Left ventricle myocardium inferior (tissue), 1 donor: ENCODE measurements around the gene HJV. TPM values are rescaled to one million over a fixed set of nuclear protein-coding genes. Genes with fewer than 3 reads are reported as not detected.

ENCODE experiments used
- DNase-seq: peaks from one replicate; pipeline ENCODE4 v3.0.0-alpha.2; 2020
- H3K27ac ChIP-seq: fragments of 200-600 bp; replicated peaks from 2 replicates; pipeline ENCODE4 v1.8.0; 2021
- H3K27me3 ChIP-seq: fragments of 200-600 bp; 2 replicates; pipeline ENCODE4 v1.8.0; 2021; ENCODE audit warnings: low read depth
- H3K36me3 ChIP-seq: fragments of 200-600 bp; 2 replicates; pipeline ENCODE4 v1.8.0; 2021
- H3K4me1 ChIP-seq: fragments of 200-600 bp; 2 replicates; pipeline ENCODE4 v1.8.0; 2021
- H3K4me3 ChIP-seq: fragments of 200-600 bp; 2 replicates; pipeline ENCODE4 v1.8.0; 2021; ENCODE audit warnings: mild to moderate bottlenecking, moderate library complexity
- H3K9me3 ChIP-seq: fragments of 200-600 bp; replicated peaks from 2 replicates; pipeline ENCODE4 v1.8.0; 2021
- CTCF ChIP-seq: fragments of 200-600 bp; IDR thresholded peaks from 2 replicates; pipeline ENCODE4 v1.8.0; 2021; ENCODE audit warnings: antibody characterized with exemption, mild to moderate bottlenecking, borderline replicate concordance
- intact Hi-C: fragments of 100-400 bp; cut with micrococcal nuclease; formaldehyde crosslinking; loops from one replicate; pipeline ENCODE4 v1.11.0; 2022
- total RNA-seq: library from RNA; stranded (reverse); fragmentation: NEBNext Ultra II Directional; extraction: Animal tissue kit (Norgen Biotek cat#: 25700); gene quantifications from one replicate; pipeline ENCODE4 v1.2.1, GENCODE V29; 2021
- donor health status: DM: no; HTN: yes; CAD: no; lungs with severe emphysema.

HJV gene
- total RNA-seq, 1 donor from 2014 or later = 90.3 TPM

- no peak for TF ChIP-seq CTCF
- H3K4me1 ChIP-seq = peaks cover 83% of the 10 kb centered on the region
- H3K9me3 ChIP-seq = no peaks in the 10 kb centered on the region
- H3K27ac ChIP-seq = peak overlapping the region; percentile 99
- H3K4me3 ChIP-seq = peak overlapping the region; percentile 57
- intact Hi-C loops = no loop called here
- no peaks in the 10 kb centered on the region for H3K27me3 ChIP-seq
- DNase-seq = peak; percentile 58
- H3K36me3 ChIP-seq = no peaks in the 10 kb centered on the region
These were observed 35.8 kb downstream of the HJV start for GRCh38 chr1:145985502-145986439.

- Histone ChIP-seq H3K36me3 (no peaks in the 10 kb centered on the region), H3K4me1 (peaks cover 83% of the 10 kb centered on the region), H3K9me3 (no peaks in the 10 kb centered on the region), H3K27me3 (no peaks in the 10 kb centered on the region), H3K27ac (peak overlapping the region; percentile 99), H3K4me3 (peak overlapping the region; percentile 57)
- intact Hi-C loops = no loop called here
- no peak for TF ChIP-seq CTCF
- no peak for DNase-seq
These were observed 36.4 kb downstream of the HJV start for GRCh38 chr1:145985129-145985501.

- Histone ChIP-seq H3K4me3 (peak overlapping the region; percentile 58), H3K27me3 (no peaks in the 10 kb centered on the region), H3K4me1 (peaks cover 88% of the 10 kb centered on the region), H3K9me3 (no peaks in the 10 kb centered on the region), H3K27ac (peak overlapping the region; percentile 99), H3K36me3 (no peaks in the 10 kb centered on the region)
- intact Hi-C loops = no loop called here
- TF ChIP-seq CTCF = no peak
- no peak for DNase-seq
These were observed 37.3 kb downstream of the HJV start for GRCh38 chr1:145983960-145984830.

- no peak for TF ChIP-seq CTCF
- peaks cover 93% of the 10 kb centered on the region for H3K4me1 ChIP-seq
- H3K36me3 ChIP-seq = no peaks in the 10 kb centered on the region
- H3K27ac ChIP-seq = peak overlapping the region; percentile 99
- no peak for DNase-seq
- H3K27me3 ChIP-seq = no peaks in the 10 kb centered on the region
- peak overlapping the region; percentile 58 for H3K4me3 ChIP-seq
- H3K9me3 ChIP-seq = no peaks in the 10 kb centered on the region
- intact Hi-C loops = no loop called here
These were observed 38.3 kb downstream of the HJV start for GRCh38 chr1:145983206-145983675.

GRCh38 chr1:145982010-145982723 lies 39.4 kb downstream of the HJV start:
- no peak for TF ChIP-seq CTCF
- Histone ChIP-seq H3K4me1 (peaks cover 97% of the 10 kb centered on the region), H3K36me3 (peaks cover under 1% of the 10 kb centered on the region), H3K9me3 (no peaks in the 10 kb centered on the region), H3K27me3 (no peaks in the 10 kb centered on the region), H3K4me3 (peak overlapping the region; percentile 58), H3K27ac (peak overlapping the region; percentile 99)
- intact Hi-C loops = no loop called here
- DNase-seq = no peak
